GM21447 (cell line): ENCODE results near the gene PRKAG1.

Experiments
- ATAC-seq: cut with Tn5 transposase; IDR thresholded peaks from one replicate; pipeline ENCODE4 v1.9.1; 2021; ENCODE audit not compliant: unreplicated experiment

The PRKAG1 gene

DNA sequence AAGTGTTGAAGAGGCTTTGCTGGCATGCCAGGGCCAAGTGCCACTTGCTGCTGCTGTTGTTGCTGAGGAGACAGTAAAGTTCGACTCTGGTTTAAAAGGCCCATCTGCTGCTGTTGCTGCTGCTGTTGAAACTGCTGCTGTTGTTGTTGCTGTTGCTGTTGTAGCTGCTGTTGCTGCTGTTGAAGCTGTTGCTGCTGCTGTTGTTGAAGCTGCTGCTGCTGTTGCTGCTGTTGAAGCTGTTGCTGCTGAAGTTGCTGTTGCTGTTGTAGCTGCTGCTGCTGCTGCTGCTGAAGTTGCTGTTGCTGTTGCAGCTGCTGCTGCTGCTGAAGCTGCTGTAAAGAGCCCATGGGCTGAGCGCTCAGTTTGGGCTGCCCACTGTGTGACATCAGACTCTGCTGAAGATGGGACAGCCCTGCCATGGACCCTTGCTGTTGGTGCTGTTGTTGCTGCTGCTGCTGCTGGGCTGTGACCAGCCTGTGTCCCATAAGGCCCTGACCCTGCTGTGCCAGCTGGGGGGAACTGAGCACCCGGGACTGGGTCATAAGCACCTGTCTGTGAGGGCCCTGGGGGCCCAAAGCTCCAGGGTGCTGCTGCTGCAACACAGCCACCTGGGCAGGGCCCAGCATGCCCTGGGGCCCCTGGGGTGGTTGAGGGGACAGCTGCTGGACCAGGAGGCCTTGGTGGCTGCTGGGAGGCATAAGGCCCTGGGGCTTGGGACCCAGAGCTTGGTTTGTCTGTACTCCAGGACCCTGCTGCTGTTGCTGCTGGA lies 14.3 kb upstream of the PRKAG1 start:
- ATAC-seq = no peak

- ATAC-seq = no peak
These were observed 13.7 kb upstream of the PRKAG1 start for GRCh38 chr12:49032276-49032675.

DNA sequence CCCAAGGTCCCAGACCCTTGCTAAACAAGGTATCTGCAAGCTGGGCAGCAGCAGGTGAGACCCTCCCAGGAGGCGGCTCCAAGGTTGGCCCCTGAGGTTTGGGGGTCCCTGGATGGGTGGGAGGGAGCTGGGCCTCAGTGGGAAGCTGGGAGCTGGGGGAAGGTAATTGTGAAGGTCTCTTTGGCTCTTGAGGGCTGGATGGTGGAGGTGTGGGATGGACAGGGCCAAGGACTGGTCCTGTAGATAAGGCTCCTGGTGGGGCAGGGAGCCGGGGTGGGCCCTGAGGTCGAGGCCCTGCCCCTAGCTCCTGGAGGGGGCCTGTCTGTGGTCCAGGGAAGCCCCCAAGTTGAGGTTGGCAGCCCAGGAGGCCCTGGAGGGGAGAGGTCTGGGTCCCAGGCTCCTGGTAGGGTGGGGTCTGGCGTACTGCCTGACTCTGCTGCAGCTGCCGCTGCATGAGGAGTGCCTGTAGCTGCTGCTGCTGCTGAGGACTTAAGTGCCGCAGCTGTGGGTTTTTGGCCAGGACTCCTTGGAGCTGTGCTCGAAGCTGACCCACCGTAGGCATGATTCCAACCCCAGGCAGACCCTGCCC lies 13.1 kb upstream of the PRKAG1 start:
- ATAC-seq = no peak

DNA sequence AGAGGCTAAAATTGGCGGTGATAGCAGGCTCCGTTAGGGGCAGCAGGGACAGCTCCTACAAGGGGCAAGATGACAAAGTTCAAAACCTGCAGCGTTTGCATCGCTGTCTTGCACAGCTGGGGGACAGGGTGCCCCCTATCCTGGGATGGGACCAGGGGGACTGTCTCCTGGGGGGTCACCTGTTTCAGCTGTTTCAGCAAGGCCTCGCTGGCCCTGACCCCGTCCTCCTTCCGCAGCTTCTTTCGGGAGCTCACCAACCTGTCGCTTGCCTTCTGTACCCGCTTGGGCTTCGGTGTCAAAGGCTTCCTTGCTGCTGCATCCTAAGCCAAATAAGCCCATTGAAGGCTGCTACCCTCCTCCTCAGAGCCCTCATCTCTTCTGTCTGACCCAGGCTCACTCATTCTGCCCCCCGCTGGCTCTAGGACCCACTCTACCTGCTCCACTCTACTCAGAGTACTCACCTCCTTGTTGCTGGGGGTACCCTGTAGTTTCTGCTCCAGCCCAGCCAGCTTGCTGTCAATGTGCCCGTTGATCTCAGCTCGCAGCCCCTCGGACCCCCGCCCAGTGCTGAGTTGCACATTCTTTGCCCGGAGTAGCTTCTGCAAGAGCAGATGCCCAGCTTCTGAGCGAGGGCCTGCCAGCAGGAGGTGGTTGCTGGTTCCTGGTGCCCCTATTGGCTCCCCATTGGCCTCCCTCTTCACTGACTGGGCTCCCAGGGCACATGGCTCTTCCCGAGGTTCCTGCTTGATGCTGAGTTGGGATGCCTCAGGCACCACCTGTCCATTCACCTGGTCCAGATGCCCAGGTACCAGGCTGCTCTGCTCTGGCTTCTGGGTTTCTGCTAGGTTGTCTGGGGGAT lies 12.4 kb upstream of the PRKAG1 start:
- ATAC-seq = no peak

DNA sequence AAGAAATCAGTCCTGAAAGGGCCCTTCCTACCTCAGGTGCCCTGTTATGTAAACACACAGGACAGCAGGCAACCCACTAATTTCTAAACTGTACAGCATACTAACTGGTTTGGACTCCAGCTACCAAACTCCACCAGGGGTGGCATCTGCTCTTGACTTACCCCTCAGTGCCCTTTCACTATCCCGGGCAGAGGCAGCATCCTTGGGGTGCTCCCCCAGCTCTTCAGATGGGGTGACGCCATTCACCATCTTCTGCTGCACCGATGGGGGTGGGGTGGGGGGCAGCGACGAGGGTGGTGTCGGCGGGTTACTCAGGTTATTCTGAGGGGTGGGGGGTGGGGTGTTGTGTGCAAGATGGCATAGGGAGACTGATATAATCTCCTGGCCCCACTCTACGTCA lies 11.5 kb upstream of the PRKAG1 start:
- no peak for ATAC-seq

DNA sequence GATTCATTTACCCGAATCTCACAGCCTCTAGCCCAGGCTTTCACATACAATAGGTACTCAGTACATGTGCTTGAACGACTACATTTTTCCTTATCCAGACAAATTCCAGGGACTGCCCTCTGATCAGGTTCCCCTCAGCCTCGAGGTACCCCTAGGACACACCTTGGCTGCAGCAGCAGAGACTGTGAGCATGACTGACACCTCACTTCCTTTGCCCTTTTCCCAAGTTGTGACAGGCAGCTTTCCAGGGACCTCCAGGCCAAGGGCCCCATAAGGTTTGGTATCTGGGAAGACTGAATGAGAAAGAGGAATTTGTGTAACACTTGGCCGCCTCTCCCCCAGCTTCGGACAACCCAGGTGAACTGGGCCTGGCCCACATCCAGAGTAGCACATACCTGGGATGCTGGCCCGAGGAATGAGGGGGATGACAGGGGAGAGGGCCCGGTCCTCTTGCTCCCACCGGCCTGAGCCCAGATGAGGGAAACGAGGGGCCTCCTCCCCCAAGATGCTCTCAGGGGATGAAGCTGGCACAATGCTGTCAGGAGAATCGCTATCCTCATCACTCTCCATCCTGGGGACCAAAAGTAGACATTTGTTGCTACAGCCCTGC lies 10.2 kb upstream of the PRKAG1 start:
- ATAC-seq = no peak

GRCh38 chr12:49027846-49028555 lies 9.4 kb upstream of the PRKAG1 start:
- ATAC-seq = no peak

GRCh38 chr12:49026678-49027480 lies 8.3 kb upstream of the PRKAG1 start:
- ATAC-seq = no peak

DNA sequence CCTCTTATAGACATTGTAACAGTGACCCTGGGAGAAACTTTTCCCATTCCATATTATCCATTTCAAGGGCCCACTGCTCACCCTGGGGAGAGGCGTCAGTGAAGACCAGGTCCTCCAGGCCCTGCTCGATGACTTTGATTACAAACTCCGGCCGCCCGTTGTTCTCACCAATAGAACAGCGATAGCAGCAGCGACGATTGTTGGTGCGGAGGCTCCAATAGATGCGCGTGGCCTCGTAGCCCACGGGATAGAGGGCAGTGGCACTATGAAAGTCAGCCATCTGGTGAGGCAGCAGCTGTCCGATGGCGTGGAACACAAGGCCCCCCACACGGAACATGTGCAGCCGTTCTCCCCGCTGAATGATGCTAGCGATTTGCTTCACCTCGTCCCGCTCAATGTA lies 7.5 kb upstream of the PRKAG1 start:
- ATAC-seq = no peak

GRCh38 chr12:49025463-49025862 lies 6.9 kb upstream of the PRKAG1 start:
- no peak for ATAC-seq

- no peak for ATAC-seq
These were observed 6.0 kb upstream of the PRKAG1 start for GRCh38 chr12:49024543-49024942.

DNA sequence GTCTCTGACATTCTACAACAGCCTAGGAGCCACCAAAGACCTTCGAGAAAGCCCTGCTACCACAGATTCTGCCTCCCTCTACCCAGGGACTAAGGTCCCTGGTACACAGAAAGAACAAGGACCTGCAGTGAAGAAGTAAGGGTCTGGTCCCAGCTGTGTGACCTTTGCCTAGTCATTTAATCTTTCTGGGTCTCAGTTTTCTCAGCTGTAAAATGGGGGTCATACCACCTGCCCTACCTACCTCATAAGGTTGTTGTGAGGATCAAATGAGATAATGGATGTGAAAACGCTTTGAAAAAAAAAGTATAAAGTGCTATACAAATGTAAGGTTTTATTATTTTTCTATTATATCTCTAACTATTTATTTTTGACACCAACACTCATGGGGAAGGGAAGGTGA lies 5.2 kb upstream of the PRKAG1 start:
- no peak for ATAC-seq

GRCh38 chr12:49022558-49023178 lies 4.1 kb upstream of the PRKAG1 start:
- no peak for ATAC-seq

- ATAC-seq = no peak
These were observed 2.8 kb upstream of the PRKAG1 start for GRCh38 chr12:49021292-49021915.

GRCh38 chr12:49020441-49020840 lies 1.9 kb upstream of the PRKAG1 start:
- ATAC-seq = no peak

DNA sequence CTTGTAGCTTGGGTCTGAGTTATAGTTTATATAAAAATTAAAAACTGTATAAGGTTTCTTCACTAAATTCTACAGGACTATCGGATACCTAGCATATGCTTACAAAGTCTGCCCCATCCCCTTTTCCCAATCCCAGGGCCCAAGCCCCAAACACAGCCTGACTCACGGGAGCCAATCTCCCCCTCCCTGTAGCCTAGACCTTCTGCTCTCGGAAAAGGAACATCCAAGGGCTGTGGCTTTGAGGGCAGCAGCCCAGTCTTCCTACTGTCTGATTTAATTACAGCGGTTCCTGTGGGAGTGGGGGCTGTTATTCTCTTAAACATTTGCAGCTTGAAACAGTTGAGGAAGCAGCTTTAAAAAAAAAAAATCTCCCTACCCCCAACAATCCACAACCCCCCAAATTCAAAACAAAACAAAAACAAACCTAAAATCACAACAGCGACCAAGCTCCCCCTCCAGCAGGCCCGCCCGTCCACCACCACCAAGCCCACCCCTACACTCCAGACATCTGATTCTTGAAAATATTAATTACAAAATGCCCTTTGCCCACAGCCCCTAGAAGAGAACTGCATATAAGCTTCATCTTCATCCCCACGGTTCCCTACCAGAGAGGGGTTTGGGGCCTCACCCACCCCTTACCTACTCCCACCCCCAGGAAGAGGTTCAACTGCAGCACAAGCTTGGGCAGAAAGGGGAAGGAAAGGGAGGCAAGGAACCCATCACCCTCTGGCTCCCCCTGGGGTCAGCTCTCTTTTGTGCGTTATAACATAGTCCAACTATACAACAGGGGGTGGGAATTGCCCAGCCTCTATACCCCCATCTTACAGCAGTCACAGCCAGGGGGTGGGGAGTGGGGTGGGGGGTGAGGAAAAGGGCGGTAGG lies 1.1 kb upstream of the PRKAG1 start:
- ATAC-seq = no peak

DNA sequence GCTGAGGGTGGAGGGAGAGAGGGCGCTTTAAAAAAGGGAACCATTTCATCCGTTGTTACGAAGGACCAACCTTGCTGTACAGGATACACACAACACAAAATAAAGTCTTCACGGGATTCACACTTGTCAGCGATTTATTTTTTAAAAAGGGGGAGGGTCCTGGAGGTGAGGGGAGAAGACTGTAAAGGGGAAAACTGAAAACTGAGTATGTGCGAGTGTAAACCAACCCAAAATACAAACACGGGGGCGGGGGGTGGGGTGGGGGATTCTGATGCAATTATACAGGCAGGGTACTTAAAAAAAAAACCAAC lies 499 bp upstream of the PRKAG1 start:
- peak; percentile 14 for ATAC-seq

GRCh38 chr12:49017891-49018260 lies 700 bp downstream of the PRKAG1 start:
- peak; percentile 18 for ATAC-seq
